Stimulated activated CD8-positive, alpha-beta memory T cell treated with anti-CD3 and anti-CD28 coated beads, Interleukin-15, amount 100 ng/mL, for 24 hours (primary cell): ENCODE data around the gene JAKMIP1.
"Not testable (repeated sequence)": the region's sequence is repeated elsewhere in the genome, so short reads cannot be mapped to it uniquely, and the experiment has no call there.

Experiments
- DNase-seq: peaks from one replicate; pipeline ENCODE4 v3.0.0-alpha.2; 2020; ENCODE audit warnings: low read depth

Gene JAKMIP1

DNA sequence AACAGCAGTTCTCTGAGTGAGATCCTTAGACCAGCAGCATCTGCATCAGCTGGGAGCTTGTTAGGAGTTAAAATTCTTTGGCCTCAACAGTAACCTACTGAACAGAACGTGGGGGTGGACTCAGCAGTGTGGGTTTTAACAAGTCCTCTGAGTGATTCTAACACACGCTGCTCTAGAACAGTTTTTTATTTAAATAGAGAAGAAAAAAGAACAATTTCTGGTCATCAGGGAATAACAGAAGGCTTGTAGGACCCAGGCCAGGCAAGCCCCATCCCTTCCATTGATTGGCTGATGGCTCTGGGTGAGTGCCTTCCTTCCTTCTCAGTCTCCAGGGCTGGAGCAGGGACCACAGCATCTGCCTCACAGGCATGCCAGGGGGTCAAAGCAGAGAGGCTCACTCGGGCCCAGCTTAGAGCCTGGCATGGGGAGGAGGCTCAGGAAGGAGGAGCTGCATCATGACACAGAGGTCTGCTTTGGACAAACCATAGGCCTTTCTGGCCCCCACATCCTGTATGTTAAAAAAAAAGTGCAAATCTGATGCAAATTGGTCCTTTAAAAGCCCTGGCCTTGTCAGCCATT, 56.7 kb downstream of the JAKMIP1 start:
- DNase-seq: no peak

GRCh38 chr4:6142935-6143602, 57.3 kb downstream of the JAKMIP1 start:
- DNase-seq: no peak

DNA sequence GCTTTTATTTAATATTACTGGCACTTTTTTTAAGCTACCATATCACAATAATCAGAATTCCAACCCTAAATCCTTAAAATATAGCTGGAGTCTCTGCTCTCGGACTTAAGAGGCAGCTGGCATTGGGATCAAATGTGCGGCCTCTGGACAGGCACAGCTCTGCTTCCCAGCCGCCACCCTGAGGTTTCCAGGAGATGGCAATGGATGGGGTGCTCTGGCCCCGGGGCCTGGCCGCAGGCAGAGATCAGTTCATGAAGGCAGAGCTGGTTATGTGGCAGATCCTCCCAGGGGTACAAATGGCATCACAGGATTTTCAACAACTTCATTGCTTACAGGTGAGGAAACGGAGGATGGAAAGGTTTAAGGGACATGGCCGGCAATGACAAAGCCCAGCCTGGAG, 57.8 kb downstream of the JAKMIP1 start:
- no peak for DNase-seq

- no peak for DNase-seq
Observed at GRCh38 chr4:6141554-6141953, 58.8 kb downstream of the JAKMIP1 start.

GRCh38 chr4:6141021-6141420, 59.3 kb downstream of the JAKMIP1 start:
- not testable (repeated sequence) for DNase-seq

GRCh38 chr4:6137747-6138135, 62.6 kb downstream of the JAKMIP1 start:
- no peak for DNase-seq

DNA sequence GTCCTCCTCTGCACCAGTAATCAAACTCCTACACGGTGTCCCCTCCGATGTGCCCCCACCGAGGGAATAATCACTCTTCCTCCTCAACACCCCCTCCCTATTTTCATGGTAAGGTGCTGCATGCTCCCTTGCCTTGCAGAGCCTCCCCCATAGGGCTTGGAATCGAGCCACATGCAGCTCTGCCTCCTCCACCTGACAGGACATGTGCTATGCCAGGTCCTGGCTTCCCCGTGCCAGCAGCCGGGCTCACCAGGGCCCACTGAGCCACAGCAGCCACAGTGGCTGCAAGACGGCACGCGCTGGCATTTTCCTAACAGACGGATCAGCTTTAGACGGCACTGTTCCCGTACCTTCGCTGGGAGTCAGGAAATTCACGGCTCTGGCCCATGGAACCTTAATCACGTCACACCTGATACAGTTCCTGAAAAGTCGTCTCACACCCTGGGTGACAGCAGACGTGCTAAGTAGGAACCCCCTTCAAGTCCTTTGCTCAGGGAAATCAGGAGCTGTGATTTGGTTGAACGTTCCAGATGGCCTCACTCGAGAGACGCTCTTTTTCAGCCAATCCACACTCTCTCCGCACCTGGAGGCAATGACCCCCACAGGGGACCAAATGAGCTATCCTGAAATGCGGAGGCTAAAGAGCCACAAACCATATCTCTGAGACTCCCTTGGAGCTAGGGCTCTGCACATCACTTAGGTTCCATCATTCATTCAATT, 63.2 kb downstream of the JAKMIP1 start:
- DNase-seq: no peak

DNA sequence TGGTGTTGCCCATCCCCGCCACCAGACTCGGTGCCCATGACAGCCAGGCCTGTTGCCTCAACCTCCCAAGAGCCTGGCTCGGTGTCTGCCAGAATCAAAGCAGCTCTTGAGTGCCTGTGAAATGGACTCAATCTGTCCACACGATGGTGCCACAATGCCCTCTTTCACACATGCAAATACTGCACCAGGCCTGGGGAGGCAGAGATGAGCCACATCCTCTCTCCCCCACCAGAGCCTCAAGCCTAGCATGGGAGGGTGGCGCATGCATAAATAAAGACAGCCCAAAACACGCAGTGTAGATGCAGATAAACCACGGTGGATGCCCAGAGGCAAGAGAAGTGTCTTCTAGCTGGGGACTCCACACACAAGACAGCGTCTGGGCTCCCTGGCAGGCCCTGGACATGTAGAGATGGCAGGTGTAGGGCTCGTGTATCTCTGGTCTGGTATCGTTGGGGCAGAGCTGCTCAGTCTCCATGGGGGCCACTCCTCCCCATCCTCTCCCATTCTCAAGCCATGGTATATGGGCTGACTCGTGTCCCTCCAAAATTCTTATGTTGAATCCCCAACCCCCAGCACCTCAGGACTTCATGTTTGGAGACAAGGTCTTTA, 65.6 kb downstream of the JAKMIP1 start:
- peak; percentile 1 for DNase-seq

- DNase-seq: no peak
Observed at GRCh38 chr4:6132716-6133115, 67.6 kb downstream of the JAKMIP1 start.

DNA sequence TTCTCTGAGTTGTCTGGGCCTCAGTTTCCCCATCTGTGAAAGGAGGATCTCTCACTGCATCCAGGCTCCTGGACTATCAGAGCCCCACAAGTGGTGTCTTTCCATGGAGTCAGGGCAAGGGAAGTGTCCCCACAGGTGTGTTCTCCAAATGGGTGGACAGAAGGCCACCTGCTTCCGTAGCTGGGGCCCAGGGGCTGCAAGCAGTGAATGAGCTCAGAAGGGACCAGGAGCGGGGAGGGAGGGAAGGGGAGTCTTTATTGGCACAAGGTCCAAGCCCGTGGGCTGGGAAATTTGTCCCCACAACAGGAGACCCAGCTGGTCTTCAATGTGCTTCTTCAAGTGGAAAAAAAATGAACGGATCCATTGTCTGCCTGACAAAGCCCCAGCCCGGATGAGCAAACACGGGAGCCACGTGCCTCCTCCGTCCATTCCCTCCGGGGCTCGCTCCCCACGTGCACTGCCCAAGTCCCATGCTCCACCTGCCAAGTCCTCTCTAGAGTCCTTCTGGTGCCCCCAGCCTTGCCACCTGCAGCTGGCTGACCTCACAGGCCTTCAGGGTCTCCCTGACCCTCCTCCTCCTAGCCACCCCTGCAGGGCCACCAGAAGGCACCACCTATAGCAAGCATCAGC, 72.0 kb downstream of the JAKMIP1 start:
- DNase-seq: no peak

- DNase-seq: no peak
Observed at GRCh38 chr4:6126971-6127745, 73.2 kb downstream of the JAKMIP1 start.

GRCh38 chr4:6125103-6125651, 75.2 kb downstream of the JAKMIP1 start:
- DNase-seq: no peak

DNA sequence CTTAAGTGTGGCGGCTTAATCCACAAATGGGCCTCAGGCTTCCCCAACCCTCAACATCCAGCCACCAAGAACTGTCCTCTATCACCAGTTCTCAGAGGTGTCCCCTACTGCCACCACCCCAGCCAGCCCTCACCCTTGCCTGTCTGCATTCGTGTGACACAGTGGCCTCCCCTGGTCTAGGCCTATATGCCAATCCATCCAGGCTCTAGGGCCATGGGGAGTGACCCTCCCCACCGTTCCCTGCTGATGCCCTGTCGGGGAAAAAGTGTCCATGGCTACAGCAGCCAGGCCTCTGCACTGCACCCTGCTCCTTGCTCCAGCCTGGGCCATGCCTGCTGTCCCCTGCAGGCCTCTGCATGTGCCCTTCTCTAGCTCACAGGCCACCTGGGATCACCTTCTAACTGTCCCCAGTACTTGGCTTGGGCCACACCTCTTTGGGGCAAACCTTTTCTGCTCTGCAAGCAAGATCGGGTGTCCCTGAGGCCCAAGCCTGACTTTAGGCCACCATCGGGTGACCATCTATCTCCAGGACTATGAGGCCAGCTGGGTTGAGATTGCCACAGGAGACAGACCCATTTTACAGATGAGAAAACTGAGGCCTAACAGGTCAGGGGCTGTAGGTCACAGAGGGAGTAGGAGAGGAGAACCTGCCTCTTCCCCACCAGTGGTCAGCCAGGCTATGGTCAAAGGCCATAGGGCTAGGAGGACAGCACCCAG, 75.8 kb downstream of the JAKMIP1 start:
- DNase-seq: no peak

DNA sequence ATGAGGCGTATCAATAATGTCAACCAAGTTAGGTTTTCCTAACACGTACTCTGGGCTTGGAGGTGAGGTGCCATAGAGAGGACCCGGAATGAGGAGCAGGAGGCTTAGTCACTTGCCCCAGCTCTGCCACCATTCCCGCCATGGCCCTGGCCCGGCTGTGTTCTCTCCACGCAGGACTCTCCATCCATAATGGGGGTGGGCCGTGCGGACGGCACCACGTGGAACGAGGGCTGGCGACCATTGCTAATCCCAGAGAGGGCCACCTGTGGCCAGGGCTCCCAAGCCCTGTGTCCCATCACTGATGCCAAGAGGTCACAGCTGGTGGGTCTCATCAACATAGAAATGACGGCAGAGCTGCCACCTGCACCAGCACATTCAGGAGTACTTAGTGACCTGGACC, 76.4 kb downstream of the JAKMIP1 start:
- DNase-seq: no peak

- DNase-seq: no peak
Observed at GRCh38 chr4:6123541-6123940, 76.8 kb downstream of the JAKMIP1 start.

- DNase-seq: no peak
Observed at GRCh38 chr4:6123116-6123515, 77.2 kb downstream of the JAKMIP1 start.

DNA sequence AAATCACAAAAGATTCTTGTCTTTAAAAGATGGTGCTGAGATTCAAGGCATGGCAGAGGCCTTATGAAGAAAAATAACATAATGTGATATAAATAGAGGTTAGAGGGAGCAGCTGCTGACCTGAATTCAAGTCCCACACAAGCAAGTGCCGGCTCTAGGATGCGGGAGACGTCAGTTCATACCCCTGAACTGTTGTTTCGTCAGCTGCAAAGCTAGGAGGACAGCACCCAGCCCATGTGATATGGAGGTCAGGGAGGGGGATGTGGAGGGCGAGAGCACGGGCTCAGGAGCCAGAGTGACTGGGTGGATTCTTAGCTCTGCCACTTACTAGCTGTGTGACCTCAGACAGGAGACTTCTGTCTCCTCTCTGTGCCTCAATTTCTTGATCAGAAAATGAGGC, 77.9 kb downstream of the JAKMIP1 start:
- DNase-seq: no peak

GRCh38 chr4:6121941-6122340, 78.4 kb downstream of the JAKMIP1 start:
- DNase-seq: no peak

- no peak for DNase-seq
Observed at GRCh38 chr4:6121276-6121850, 79.0 kb downstream of the JAKMIP1 start.

DNA sequence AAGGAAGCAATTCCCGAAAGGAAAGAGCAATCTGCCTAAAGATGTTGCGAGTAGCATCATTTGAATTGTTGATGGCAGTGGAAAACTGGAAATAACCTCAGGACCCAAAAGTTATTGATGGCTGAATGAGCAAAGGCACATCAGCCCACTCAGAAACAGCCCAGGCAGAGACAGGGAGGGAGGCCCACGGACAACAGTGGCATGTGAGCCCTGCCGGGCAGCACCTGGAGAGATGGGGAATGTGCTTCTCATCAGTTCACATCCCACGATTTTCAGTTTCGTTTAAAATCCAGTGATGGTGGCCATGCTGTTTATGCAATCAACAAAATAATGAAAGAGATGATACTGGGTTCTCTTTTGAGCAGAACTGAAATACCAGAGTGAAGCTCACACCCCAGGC, 80.0 kb downstream of the JAKMIP1 start:
- no peak for DNase-seq
